H9 (cell line): ENCODE data around the gene SDHAF2. TPM values are rescaled to one million over a fixed set of nuclear protein-coding genes. Genes with fewer than 3 reads are reported as not detected.

Experiments
- DNase-seq: peaks from one replicate; pipeline ENCODE4 v3.0.0-alpha.2; 2017
- H2AFZ ChIP-seq: one replicate; pipeline ENCODE4 v1.6.1; 2013; ENCODE audit warnings: mild to moderate bottlenecking, low read length, control low read depth, moderate library complexity
- H2AK5ac ChIP-seq: 2 replicates; pipeline ENCODE4 v1.6.1; 2013; ENCODE audit warnings: low read length, control low read depth, mixed read lengths; ENCODE audit not compliant: insufficient read length
- H2BK120ac ChIP-seq: one replicate; pipeline ENCODE4 v1.6.1; 2013; ENCODE audit warnings: low read depth, mild to moderate bottlenecking, low read length, control low read depth, inconsistent platforms; ENCODE audit not compliant: poor library complexity, severe bottlenecking
- H2BK12ac ChIP-seq: 2 replicates; pipeline ENCODE4 v1.6.1; 2013; ENCODE audit warnings: low read length, control low read depth, mixed read lengths, low read depth; ENCODE audit not compliant: insufficient read length
- H2BK15ac ChIP-seq: 2 replicates; pipeline ENCODE4 v1.6.1; 2013; ENCODE audit warnings: low read depth, low read length, control low read depth
- H2BK20ac ChIP-seq: one replicate; pipeline ENCODE4 v1.6.1; 2013; ENCODE audit warnings: low read depth, mild to moderate bottlenecking, low read length, control low read depth, inconsistent platforms; ENCODE audit not compliant: poor library complexity, severe bottlenecking
- H2BK5ac ChIP-seq: 2 replicates; pipeline ENCODE4 v1.6.1; 2013; ENCODE audit warnings: low read length, control low read depth, mixed read lengths; ENCODE audit not compliant: insufficient read length
- H3K14ac ChIP-seq: 2 replicates; pipeline ENCODE4 v1.6.1; 2013; ENCODE audit warnings: low read length, control low read depth; ENCODE audit not compliant: insufficient read depth
- H3K18ac ChIP-seq: 2 replicates; pipeline ENCODE4 v1.6.1; 2013; ENCODE audit warnings: low read depth, mild to moderate bottlenecking, mixed read lengths, low read length, control low read depth; ENCODE audit not compliant: insufficient read length
- H3K23ac ChIP-seq: 2 replicates; pipeline ENCODE4 v1.6.1; 2013; ENCODE audit warnings: low read length, control low read depth, mixed read lengths, low read depth; ENCODE audit not compliant: insufficient read length
- H3K23me2 ChIP-seq: 2 replicates; pipeline ENCODE4 v1.6.1; 2013; ENCODE audit warnings: low read depth, mild to moderate bottlenecking, mixed read lengths, low read length, control low read depth; ENCODE audit not compliant: insufficient read length, poor library complexity, severe bottlenecking
- H3K27ac ChIP-seq: 2 replicates; pipeline ENCODE4 v1.5.1; 2013; ENCODE audit warnings: low read length, control low read depth, mixed read lengths, low read depth; ENCODE audit not compliant: insufficient read length
- H3K27me3 ChIP-seq: 2 replicates; pipeline ENCODE4 v1.6.1; 2013; ENCODE audit warnings: low read length, control low read depth, inconsistent platforms; ENCODE audit not compliant: insufficient read depth
- H3K4ac ChIP-seq: 2 replicates; pipeline ENCODE4 v1.6.1; 2013; ENCODE audit warnings: low read depth, mild to moderate bottlenecking, control low read depth, inconsistent platforms, low read length, moderate library complexity
- H3K4me1 ChIP-seq: 2 replicates; pipeline ENCODE4 v1.6.1; 2013; ENCODE audit warnings: low read length, control low read depth, inconsistent platforms; ENCODE audit not compliant: insufficient read depth
- H3K4me2 ChIP-seq: 2 replicates; pipeline ENCODE4 v1.6.1; 2013; ENCODE audit warnings: low read length, control low read depth, mixed read lengths; ENCODE audit not compliant: insufficient read length, insufficient read depth
- H3K56ac ChIP-seq: 2 replicates; pipeline ENCODE4 v1.6.1; 2013; ENCODE audit warnings: low read depth, mild to moderate bottlenecking, mixed read lengths, low read length, control low read depth; ENCODE audit not compliant: insufficient read length
- H3K79me1 ChIP-seq: 2 replicates; pipeline ENCODE4 v1.6.1; 2013; ENCODE audit warnings: low read depth, mild to moderate bottlenecking, moderate library complexity, low read length, control low read depth, inconsistent platforms; ENCODE audit not compliant: insufficient read depth, poor library complexity, severe bottlenecking
- H3K79me2 ChIP-seq: 2 replicates; pipeline ENCODE4 v1.6.1; 2013; ENCODE audit warnings: low read length, control low read depth, inconsistent platforms; ENCODE audit not compliant: insufficient read depth
- H3K9ac ChIP-seq: 2 replicates; pipeline ENCODE4 v1.6.1; 2013; ENCODE audit warnings: low read length, control low read depth, mixed read lengths; ENCODE audit not compliant: insufficient read length; ENCODE audit errors: extremely low read depth
- H3K9me3 ChIP-seq: one replicate; pipeline ENCODE4 v1.6.1; 2013; ENCODE audit warnings: low read depth, low read length, inconsistent platforms; ENCODE audit not compliant: control insufficient read depth
- H3T11ph ChIP-seq: one replicate; pipeline ENCODE4 v1.6.1; 2013; ENCODE audit warnings: mild to moderate bottlenecking, low read length, control low read depth, inconsistent platforms
- H4K20me1 ChIP-seq: one replicate; pipeline ENCODE4 v1.6.1; 2013; ENCODE audit not compliant: control insufficient read depth, insufficient read length, insufficient read depth
- H4K5ac ChIP-seq: 2 replicates; pipeline ENCODE4 v1.6.1; 2013; ENCODE audit warnings: low read depth, mild to moderate bottlenecking, mixed read lengths, low read length, control low read depth; ENCODE audit not compliant: insufficient read length
- H4K8ac ChIP-seq: replicated peaks from 2 replicates; pipeline ENCODE4 v1.6.1; 2013; ENCODE audit warnings: low read length, control low read depth, mixed read lengths, low read depth; ENCODE audit not compliant: insufficient read length
- H4K91ac ChIP-seq: 2 replicates; pipeline ENCODE4 v1.6.1; 2013; ENCODE audit warnings: low read depth, mild to moderate bottlenecking, moderate library complexity, mixed read lengths, low read length, control low read depth; ENCODE audit not compliant: insufficient read length
- H3K27ac Mint-ChIP-seq, 3 experiments: 2 replicates in 2 of 3; 3 replicates in 1 of 3; pipeline ENCODE4 v1.8.0; 2020 to 2021; ENCODE audit warnings: mixed read lengths in 3 of 3, mild to moderate bottlenecking in 1 of 3, moderate library complexity in 1 of 3
- H3K27me3 Mint-ChIP-seq: 2 replicates; pipeline ENCODE4 v1.8.0; 2021; ENCODE audit warnings: low read depth, mild to moderate bottlenecking, moderate library complexity, mixed read lengths
- H3K36me3 Mint-ChIP-seq, 3 experiments: 2 replicates in 2 of 3; 3 replicates in 1 of 3; pipeline ENCODE4 v1.8.0; 2020 to 2021; ENCODE audit warnings: low read depth in 3 of 3, mixed read lengths in 3 of 3; ENCODE audit not compliant: insufficient read depth in 1 of 3
- H3K4me1 Mint-ChIP-seq, 2 experiments: 2 replicates each; pipeline ENCODE4 v1.8.0; 2020; ENCODE audit warnings: mixed read lengths in 2 of 2
- H3K4me3 Mint-ChIP-seq, 2 experiments: 2 replicates in 1 of 2; 3 replicates in 1 of 2; pipeline ENCODE4 v1.8.0; 2020 to 2021; ENCODE audit warnings: mild to moderate bottlenecking in 2 of 2, mixed read lengths in 2 of 2, moderate library complexity in 1 of 2
- H3K9me3 Mint-ChIP-seq, 2 experiments: 2 replicates in 1 of 2; 3 replicates in 1 of 2; pipeline ENCODE4 v1.8.0; 2020; ENCODE audit warnings: mild to moderate bottlenecking in 2 of 2, mixed read lengths in 2 of 2, moderate library complexity in 1 of 2
- WGBS: extraction: QIAGEN DNeasy Blood & Tissue Kit; methylation state at CpG from one replicate; pipeline ENCODE4 v1.1.7; 2013; ENCODE audit warnings: missing lambda C conversion rate, low lambda C conversion rate, mixed read lengths; ENCODE audit not compliant: insufficient read length; ENCODE audit errors: extremely low coverage; 5-methylcytosine and 5-hydroxymethylcytosine counted together
- total RNA-seq: library from RNA; stranded (reverse); gene quantifications from 2 replicates; pipeline ENCODE4 v1.2.1, GENCODE V29; 2021
- TF ChIP-seq, protein P1 (sequence below): fragments of 200-600 bp; sonication (generic); conservative IDR thresholded peaks from 3 replicates; pipeline ENCODE4 v1.8.0; 2021; ENCODE audit warnings: antibody characterized with exemption, mild to moderate bottlenecking

The SDHAF2 gene
- total RNA-seq, 1 experiment from 2014 or later, result 41.8 TPM

DNA sequence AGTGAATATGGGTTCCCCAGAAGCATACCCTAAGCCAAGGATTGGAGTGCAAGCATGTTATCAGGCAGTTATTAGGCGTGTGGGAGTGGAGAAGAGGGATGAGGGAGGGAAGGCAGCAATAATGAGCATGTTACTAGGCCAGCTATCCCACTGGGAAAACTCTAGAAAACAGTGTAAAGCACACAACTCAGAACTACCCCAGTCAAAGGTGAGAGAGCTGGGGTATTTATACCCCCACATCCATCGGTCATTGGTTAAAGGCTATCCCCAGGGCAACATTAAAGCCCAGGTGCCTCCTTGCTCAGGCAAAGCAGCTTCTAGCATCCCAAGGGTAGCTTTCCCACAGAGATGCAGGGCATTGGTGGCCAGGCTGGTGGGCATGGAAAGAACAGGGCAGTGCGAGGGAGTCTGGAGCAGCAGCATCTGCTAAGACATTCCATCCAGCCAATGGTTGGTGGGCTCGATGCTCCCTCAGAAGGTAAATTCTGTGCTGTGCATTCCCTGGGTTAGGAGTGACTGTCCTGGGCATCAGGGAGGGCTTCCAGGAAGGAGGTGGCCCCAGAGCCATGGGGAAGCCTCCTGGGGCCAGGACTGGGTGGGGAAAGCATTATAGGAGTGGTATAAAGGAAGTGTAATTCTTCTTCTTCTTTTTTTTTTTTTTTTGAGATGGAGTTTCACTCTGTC is 57.6 kb downstream of the SDHAF2 start:
- H3K4me3 Mint-ChIP-seq, result no peak overlapping the region; a peak in 1 of 5 replicates
- H3K27ac Mint-ChIP-seq, result no peak overlapping the region; a peak in 1 of 7 replicates

More for the DNA sequence above, 57.6 kb downstream of the SDHAF2 start:
- H2AK5ac ChIP-seq, result no peak overlapping the region
- no peak overlapping the region for H3T11ph ChIP-seq
- no peak overlapping the region for H4K5ac ChIP-seq
- no peaks in the 10 kb centered on the region for H3K9me3 ChIP-seq
- Mint-ChIP-seq H3K4me1 (peaks cover 27 to 41% of the 10 kb centered on the region in 2 experiments), H3K27me3 (peaks cover 32% of the 10 kb centered on the region), H3K36me3 (peaks cover 3 to 5% (median 4%) of the 10 kb centered on the region in 3 experiments; a peak in 5 of 7 replicates), H3K9me3 (no peaks in the 10 kb centered on the region; a peak in 1 of 5 replicates)
- H3K56ac ChIP-seq, result no peak overlapping the region
- no peak overlapping the region for H2BK12ac ChIP-seq
- no peak overlapping the region for H4K8ac ChIP-seq
- no peaks in the 10 kb centered on the region for H3K27me3 ChIP-seq
- no peak overlapping the region for H3K27ac ChIP-seq
- no CpG with 5 or more reads among the region's 4 CpGs for WGBS
- no peaks in the 10 kb centered on the region for H3K23me2 ChIP-seq
- DNase-seq, result no peak
- no peak overlapping the region for H3K23ac ChIP-seq
- no peak overlapping the region for H3K9ac ChIP-seq
- no peak overlapping the region for H3K4ac ChIP-seq
- no peak overlapping the region for H3K18ac ChIP-seq
- peaks cover 4% of the 10 kb centered on the region for H4K20me1 ChIP-seq
- H3K79me2 ChIP-seq, result no peaks in the 10 kb centered on the region
- H3K4me1 ChIP-seq, result peaks cover 3% of the 10 kb centered on the region; the same call in 1 of the 2 replicates
- no peak overlapping the region for H2BK5ac ChIP-seq
- H4K91ac ChIP-seq, result no peak overlapping the region
- no peak overlapping the region for H3K4me2 ChIP-seq
- no peak overlapping the region for H2AFZ ChIP-seq
- H2BK120ac ChIP-seq, result no peak overlapping the region
- H3K79me1 ChIP-seq, result no peaks in the 10 kb centered on the region
- no peak overlapping the region for H2BK15ac ChIP-seq
- no peak overlapping the region for H2BK20ac ChIP-seq
- H3K14ac ChIP-seq, result no peak overlapping the region
- TF ChIP-seq, protein P1, sequence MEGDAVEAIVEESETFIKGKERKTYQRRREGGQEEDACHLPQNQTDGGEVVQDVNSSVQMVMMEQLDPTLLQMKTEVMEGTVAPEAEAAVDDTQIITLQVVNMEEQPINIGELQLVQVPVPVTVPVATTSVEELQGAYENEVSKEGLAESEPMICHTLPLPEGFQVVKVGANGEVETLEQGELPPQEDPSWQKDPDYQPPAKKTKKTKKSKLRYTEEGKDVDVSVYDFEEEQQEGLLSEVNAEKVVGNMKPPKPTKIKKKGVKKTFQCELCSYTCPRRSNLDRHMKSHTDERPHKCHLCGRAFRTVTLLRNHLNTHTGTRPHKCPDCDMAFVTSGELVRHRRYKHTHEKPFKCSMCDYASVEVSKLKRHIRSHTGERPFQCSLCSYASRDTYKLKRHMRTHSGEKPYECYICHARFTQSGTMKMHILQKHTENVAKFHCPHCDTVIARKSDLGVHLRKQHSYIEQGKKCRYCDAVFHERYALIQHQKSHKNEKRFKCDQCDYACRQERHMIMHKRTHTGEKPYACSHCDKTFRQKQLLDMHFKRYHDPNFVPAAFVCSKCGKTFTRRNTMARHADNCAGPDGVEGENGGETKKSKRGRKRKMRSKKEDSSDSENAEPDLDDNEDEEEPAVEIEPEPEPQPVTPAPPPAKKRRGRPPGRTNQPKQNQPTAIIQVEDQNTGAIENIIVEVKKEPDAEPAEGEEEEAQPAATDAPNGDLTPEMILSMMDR, result no peak
